ENCODE measurements around the gene NR2F1-AS1. TPM values are rescaled to one million over a fixed set of nuclear protein-coding genes. Genes with fewer than 3 reads are reported as not detected.

Gene NR2F1-AS1
- total and polyA plus RNA-seq, 2 experiments from 2014 or later = 0.45 to 0.49 TPM

- H3K4me1 ChIP-seq (ENCODE audit: low read depth) = peaks cover 9% of the 10 kb centered on the region
- H3K9me3 ChIP-seq (ENCODE audit: low read depth) = no peaks in the 10 kb centered on the region
- no peak overlapping the region for H3K4me3 ChIP-seq
- TF ChIP-seq CTCF (IDR thresholded peaks at IDR 0.05; ENCODE audit: low read depth, low read length) = no peak
- H3K36me3 ChIP-seq = no peaks in the 10 kb centered on the region
- DNase-seq (ENCODE audit: low read depth in 1 of 2, low spot score in 1 of 2) = no peak
- H3K27ac ChIP-seq = no peak overlapping the region
- H3K27me3 ChIP-seq = peaks cover 100% of the 10 kb centered on the region
Observed at GRCh38 chr5:93573354-93574351, 7.4 kb downstream of the NR2F1-AS1 start.

- DNase-seq (ENCODE audit: low read depth in 1 of 2, low spot score in 1 of 2) = peak in 1 of 2 donors; percentile 72
- peaks cover 9% of the 10 kb centered on the region for H3K4me1 ChIP-seq (ENCODE audit: low read depth)
Observed at GRCh38 chr5:93572608-93573353, 8.2 kb downstream of the NR2F1-AS1 start.

GRCh38 chr5:93572101-93572607 is 8.9 kb downstream of the NR2F1-AS1 start:
- no peak overlapping the region for H3K27ac ChIP-seq

More at GRCh38 chr5:93572608-93573353, 8.2 kb downstream of the NR2F1-AS1 start:
- H3K4me3 ChIP-seq = no peak overlapping the region
- H3K27me3 ChIP-seq = peaks cover 100% of the 10 kb centered on the region
- H3K27ac ChIP-seq = no peak overlapping the region
- no peaks in the 10 kb centered on the region for H3K9me3 ChIP-seq (ENCODE audit: low read depth)
- no peaks in the 10 kb centered on the region for H3K36me3 ChIP-seq
- TF ChIP-seq CTCF (IDR thresholded peaks at IDR 0.05; ENCODE audit: low read depth, low read length) = no peak

GRCh38 chr5:93571114-93571949 is 9.7 kb downstream of the NR2F1-AS1 start:
- Histone ChIP-seq H3K27ac (no peak overlapping the region), H3K27me3 (peaks cover 100% of the 10 kb centered on the region), H3K9me3 (ENCODE audit: low read depth) (no peaks in the 10 kb centered on the region), H3K36me3 (no peaks in the 10 kb centered on the region), H3K4me3 (peak overlapping the region; percentile 19), H3K4me1 (ENCODE audit: low read depth) (peaks cover 9% of the 10 kb centered on the region)
- no peak for DNase-seq (ENCODE audit: low read depth in 1 of 2, low spot score in 1 of 2)
- no peak for TF ChIP-seq CTCF (IDR thresholded peaks at IDR 0.05; ENCODE audit: low read depth, low read length)

More at GRCh38 chr5:93572101-93572607, 8.9 kb downstream of the NR2F1-AS1 start:
- Histone ChIP-seq H3K4me3 (peak overlapping the region; percentile 2), H3K9me3 (ENCODE audit: low read depth) (no peaks in the 10 kb centered on the region), H3K4me1 (ENCODE audit: low read depth) (peaks cover 9% of the 10 kb centered on the region), H3K36me3 (no peaks in the 10 kb centered on the region), H3K27me3 (peaks cover 100% of the 10 kb centered on the region)
- peak in 1 of 2 donors; percentile 62 for DNase-seq (ENCODE audit: low read depth in 1 of 2, low spot score in 1 of 2)
- no peak for TF ChIP-seq CTCF (IDR thresholded peaks at IDR 0.05; ENCODE audit: low read depth, low read length)

All from cardiac muscle cell (in vitro differentiated cells and primary cell).